SK-N-MC (cell line): ENCODE results near the gene ZNF599.

Experiments
- EZH2 ChIP-seq: fragments of 200-600 bp; sonication (generic); IDR thresholded peaks from one replicate; pipeline ENCODE4 v1.6.1; 2017; ENCODE audit warnings: antibody characterized with exemption
- POLR2AphosphoS5 ChIP-seq: IDR thresholded peaks from 2 replicates; pipeline ENCODE4 v1.6.1; 2012; ENCODE audit warnings: mild to moderate bottlenecking, low read depth, low read length, borderline replicate concordance

- no peak for TF ChIP-seq POLR2AphosphoS5
- TF ChIP-seq EZH2 = no peak
Observed at GRCh38 chr19:34732612-34733211, 40.3 kb downstream of the ZNF599 start.
